Umbilical cord (tissue), 2 donors: ENCODE data around the gene SCMH1. TPM values are rescaled to one million over a fixed set of nuclear protein-coding genes. Genes with fewer than 3 reads are reported as not detected.
"Not testable (repeated sequence)": the region's sequence is repeated elsewhere in the genome, so short reads cannot be mapped to it uniquely, and the experiment has no call there.

Experiments used
- DNase-seq: peaks from one replicate; pipeline ENCODE4 v3.0.0-alpha.2; 2015; ENCODE audit warnings: low spot score
- total RNA-seq: library from RNA; depleted of rRNA; stranded (reverse); fragments of >200 nt; gene quantifications from one replicate; pipeline ENCODE4 v1.2.3, GENCODE V29; 2014; ENCODE audit warnings: low replicate concordance; ENCODE audit not compliant: insufficient read depth

Gene SCMH1
- total RNA-seq, 1 donor from 2014 or later: 120 TPM

- DNase-seq: no peak
Measured at GRCh38 chr1:41215623-41216022, 26.5 kb downstream of the SCMH1 start.

GRCh38 chr1:41213341-41213740 lies 28.8 kb downstream of the SCMH1 start:
- no peak for DNase-seq

GRCh38 chr1:41211608-41212007 lies 30.5 kb downstream of the SCMH1 start:
- not testable (repeated sequence) for DNase-seq

- not testable (repeated sequence) for DNase-seq
Measured at GRCh38 chr1:41207053-41207452, 35.1 kb downstream of the SCMH1 start.

GRCh38 chr1:41200728-41201127 lies 41.4 kb downstream of the SCMH1 start:
- DNase-seq: no peak

- no peak for DNase-seq
Measured at GRCh38 chr1:41199375-41199774, 42.7 kb downstream of the SCMH1 start.

- DNase-seq: no peak
Measured at GRCh38 chr1:41192456-41193178, 49.5 kb downstream of the SCMH1 start.

- DNase-seq: no peak
Measured at GRCh38 chr1:41184446-41184845, 57.7 kb downstream of the SCMH1 start.

GRCh38 chr1:41178230-41178629 lies 63.9 kb downstream of the SCMH1 start:
- not testable (repeated sequence) for DNase-seq

- DNase-seq: no peak
Measured at GRCh38 chr1:41175546-41175945, 66.6 kb downstream of the SCMH1 start.

GRCh38 chr1:41174170-41174569 lies 67.9 kb downstream of the SCMH1 start:
- DNase-seq: no peak

GRCh38 chr1:41173651-41174050 lies 68.5 kb downstream of the SCMH1 start:
- DNase-seq: no peak

- DNase-seq: no peak
Measured at GRCh38 chr1:41171266-41171874, 70.7 kb downstream of the SCMH1 start.

- no peak for DNase-seq
Measured at GRCh38 chr1:41169799-41170180, 72.3 kb downstream of the SCMH1 start.

GRCh38 chr1:41169066-41169798 lies 72.9 kb downstream of the SCMH1 start:
- DNase-seq: no peak

GRCh38 chr1:41167667-41168066 lies 74.4 kb downstream of the SCMH1 start:
- DNase-seq: no peak

GRCh38 chr1:41164727-41165126 lies 77.4 kb downstream of the SCMH1 start:
- DNase-seq: no peak

GRCh38 chr1:41162441-41162840 lies 79.7 kb downstream of the SCMH1 start:
- DNase-seq: no peak

GRCh38 chr1:41161846-41162245 lies 80.3 kb downstream of the SCMH1 start:
- no peak for DNase-seq

GRCh38 chr1:41160498-41161110 lies 81.5 kb downstream of the SCMH1 start:
- DNase-seq: no peak

- DNase-seq: peak; percentile 52
Measured at GRCh38 chr1:41158966-41159365, 83.1 kb downstream of the SCMH1 start.

GRCh38 chr1:41158147-41158875 lies 83.8 kb downstream of the SCMH1 start:
- DNase-seq: peak; percentile 62
